ENCODE results near the gene ISG20.
A peak's percentile ranks its signal among the peaks of the same experiment; 100 is the strongest.

ISG20 gene

GRCh38 chr15:88621789-88622604, 16.8 kb upstream of the ISG20 start:
- Histone ChIP-seq H3K4me3 (ENCODE audit: low read depth, low read length) (peak overlapping the region; percentile 88), H3K36me3 (peaks cover 66% of the 10 kb centered on the region), H3K27me3 (ENCODE audit: insufficient read depth, low read depth, severe bottlenecking) (no peaks in the 10 kb centered on the region), H3K27ac (peak overlapping the region; percentile 99), H3K9me3 (ENCODE audit: severe bottlenecking) (no peaks in the 10 kb centered on the region)
- no peak for DNase-seq
- TF ChIP-seq, protein P1, sequence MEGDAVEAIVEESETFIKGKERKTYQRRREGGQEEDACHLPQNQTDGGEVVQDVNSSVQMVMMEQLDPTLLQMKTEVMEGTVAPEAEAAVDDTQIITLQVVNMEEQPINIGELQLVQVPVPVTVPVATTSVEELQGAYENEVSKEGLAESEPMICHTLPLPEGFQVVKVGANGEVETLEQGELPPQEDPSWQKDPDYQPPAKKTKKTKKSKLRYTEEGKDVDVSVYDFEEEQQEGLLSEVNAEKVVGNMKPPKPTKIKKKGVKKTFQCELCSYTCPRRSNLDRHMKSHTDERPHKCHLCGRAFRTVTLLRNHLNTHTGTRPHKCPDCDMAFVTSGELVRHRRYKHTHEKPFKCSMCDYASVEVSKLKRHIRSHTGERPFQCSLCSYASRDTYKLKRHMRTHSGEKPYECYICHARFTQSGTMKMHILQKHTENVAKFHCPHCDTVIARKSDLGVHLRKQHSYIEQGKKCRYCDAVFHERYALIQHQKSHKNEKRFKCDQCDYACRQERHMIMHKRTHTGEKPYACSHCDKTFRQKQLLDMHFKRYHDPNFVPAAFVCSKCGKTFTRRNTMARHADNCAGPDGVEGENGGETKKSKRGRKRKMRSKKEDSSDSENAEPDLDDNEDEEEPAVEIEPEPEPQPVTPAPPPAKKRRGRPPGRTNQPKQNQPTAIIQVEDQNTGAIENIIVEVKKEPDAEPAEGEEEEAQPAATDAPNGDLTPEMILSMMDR (IDR thresholded peaks at IDR 0.05; ENCODE audit: low read depth, low read length) = no peak

- DNase-seq = no peak
- no peaks in the 10 kb centered on the region for H3K9me3 ChIP-seq (ENCODE audit: severe bottlenecking)
- H3K27ac ChIP-seq = peak overlapping the region; percentile 99
- TF ChIP-seq, protein P1 (IDR thresholded peaks at IDR 0.05; ENCODE audit: low read depth, low read length) = no peak
- no peaks in the 10 kb centered on the region for H3K27me3 ChIP-seq (ENCODE audit: insufficient read depth, low read depth, severe bottlenecking)
- peaks cover 69% of the 10 kb centered on the region for H3K36me3 ChIP-seq
- H3K4me3 ChIP-seq (ENCODE audit: low read depth, low read length) = peak overlapping the region; percentile 88
Measured at GRCh38 chr15:88622605-88622975, 16.2 kb upstream of the ISG20 start.

DNA sequence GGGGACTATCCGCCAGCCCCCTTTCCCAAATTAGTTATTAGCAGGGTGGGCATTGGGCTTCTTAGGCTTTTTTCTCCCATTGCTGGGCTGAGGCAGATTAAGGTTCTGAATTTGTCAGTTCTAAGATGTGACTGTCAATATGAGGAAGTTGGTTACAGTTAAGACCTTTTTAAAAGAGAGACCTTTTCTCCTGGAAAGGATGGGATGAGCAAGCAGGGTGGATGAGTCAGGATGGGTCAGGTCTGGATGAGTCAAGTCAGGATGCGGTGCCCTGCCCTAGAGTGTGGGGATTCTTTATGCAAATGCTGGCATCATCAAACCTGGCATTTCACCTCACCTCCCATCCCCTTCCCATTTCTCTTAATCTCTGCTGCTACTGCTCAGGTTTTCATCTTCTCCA, 15.8 kb upstream of the ISG20 start:
- no peak for DNase-seq
- TF ChIP-seq, protein P1 (IDR thresholded peaks at IDR 0.05; ENCODE audit: low read depth, low read length) = no peak
- Histone ChIP-seq H3K36me3 (peaks cover 73% of the 10 kb centered on the region), H3K9me3 (ENCODE audit: severe bottlenecking) (no peaks in the 10 kb centered on the region), H3K27ac (peak overlapping the region; percentile 13; the same call in 1 of the 2 replicates), H3K27me3 (ENCODE audit: insufficient read depth, low read depth, severe bottlenecking) (no peaks in the 10 kb centered on the region), H3K4me3 (ENCODE audit: low read depth, low read length) (no peak overlapping the region; the same call in 1 of the 2 replicates)

- H3K27me3 ChIP-seq (ENCODE audit: insufficient read depth, low read depth, severe bottlenecking) = no peaks in the 10 kb centered on the region
- TF ChIP-seq, protein P1 (IDR thresholded peaks at IDR 0.05; ENCODE audit: low read depth, low read length) = no peak
- no peak overlapping the region; the same call in 1 of the 2 replicates for H3K27ac ChIP-seq
- H3K36me3 ChIP-seq = peaks cover 79% of the 10 kb centered on the region
- DNase-seq = no peak
- no peak overlapping the region for H3K4me3 ChIP-seq (ENCODE audit: low read depth, low read length)
- no peaks in the 10 kb centered on the region for H3K9me3 ChIP-seq (ENCODE audit: severe bottlenecking)
Measured at GRCh38 chr15:88623632-88624031, 15.2 kb upstream of the ISG20 start.

- TF ChIP-seq, protein P1 (IDR thresholded peaks at IDR 0.05; ENCODE audit: low read depth, low read length) = no peak
- Histone ChIP-seq H3K27me3 (ENCODE audit: insufficient read depth, low read depth, severe bottlenecking) (no peaks in the 10 kb centered on the region), H3K27ac (no peak overlapping the region), H3K4me3 (ENCODE audit: low read depth, low read length) (no peak overlapping the region), H3K9me3 (ENCODE audit: severe bottlenecking) (no peaks in the 10 kb centered on the region), H3K36me3 (peaks cover 81% of the 10 kb centered on the region)
- DNase-seq = no peak
Measured at GRCh38 chr15:88624156-88624970, 14.5 kb upstream of the ISG20 start.

Data from WERI-Rb-1 (cell line).